HEK293 (cell line): Measurements from ENCODE around the gene KCNQ1.

Source experiments
- CTCF ChIA-PET: fragments of 350-600 bp; formaldehyde crosslinking; extraction: SDS; loops from one replicate; lab custom pipeline; 2021; ENCODE audit warnings: antibody characterized with exemption; lab: Yijun Ruan, JAX
- POLR2A ChIA-PET: fragments of 300-600 bp; formaldehyde crosslinking; extraction: SDS; loops from one replicate; lab custom pipeline; 2020; ENCODE audit warnings: antibody characterized with exemption, inconsistent platforms; lab: Yijun Ruan, JAX
- H3K27ac ChIP-seq: fragments of 200-500 bp; sonication (Bioruptor generic); 2 replicates; pipeline ENCODE4 v1.5.1; 2014; ENCODE audit warnings: low read depth, low read length, control low read depth, inconsistent platforms; ENCODE audit errors: extremely low read depth
- H3K36me3 ChIP-seq, 2 experiments: fragments of 200-500 bp in 1 of 2; sonication (Bioruptor generic) in 1 of 2; 1 replicate in 1 of 2; 2 replicates in 1 of 2; pipeline ENCODE4 v1.5.1; 2014 to 2017; ENCODE audit warnings: inconsistent platforms in 2 of 2, low read length in 2 of 2; ENCODE audit not compliant: control insufficient read depth in 2 of 2, insufficient read depth in 1 of 2
- H3K4me1 ChIP-seq: fragments of 200-500 bp; sonication (Bioruptor generic); 2 replicates; pipeline ENCODE4 v1.5.1; 2014; ENCODE audit warnings: mild to moderate bottlenecking, low read length, inconsistent platforms; ENCODE audit not compliant: control insufficient read depth, insufficient read depth
- H3K4me3 ChIP-seq: 2 replicates; pipeline ENCODE4 v1.5.1; 2011; ENCODE audit warnings: low read depth, mild to moderate bottlenecking, control low read depth, low read length, moderate library complexity
- H3K9me3 ChIP-seq: fragments of 200-500 bp; sonication (Bioruptor generic); 2 replicates; pipeline ENCODE4 v1.5.1; 2014; ENCODE audit warnings: low read depth, low read length, inconsistent platforms; ENCODE audit not compliant: control insufficient read depth, insufficient read depth
- SCRT2 ChIP-seq: fragments of 450-650 bp; formaldehyde crosslinking; IDR thresholded peaks from 2 replicates; pipeline ENCODE4 v1.5.1; 2016; ENCODE audit warnings: missing biosample characterization, missing genetic modification characterization
- SP3 ChIP-seq: fragments of 450-650 bp; formaldehyde crosslinking; IDR thresholded peaks from 2 replicates; pipeline ENCODE4 v1.5.1; 2016; ENCODE audit warnings: missing biosample characterization, missing genetic modification characterization
- SP7 ChIP-seq: fragments of 450-650 bp; formaldehyde crosslinking; IDR thresholded peaks from 2 replicates; pipeline ENCODE4 v1.5.1; 2016; ENCODE audit warnings: missing biosample characterization, missing genetic modification characterization
- ZBTB8A ChIP-seq: fragments of 450-650 bp; formaldehyde crosslinking; IDR thresholded peaks from 2 replicates; pipeline ENCODE4 v1.5.1; 2016; ENCODE audit warnings: missing biosample characterization, missing genetic modification characterization
- ZNF114 ChIP-seq: fragments of 450-650 bp; formaldehyde crosslinking; IDR thresholded peaks from 2 replicates; pipeline ENCODE4 v1.5.0; 2017; ENCODE audit warnings: missing biosample characterization, missing genetic modification characterization
- ZNF174 ChIP-seq: fragments of 450-650 bp; formaldehyde crosslinking; IDR thresholded peaks from 2 replicates; pipeline ENCODE4 v1.5.0; 2017; ENCODE audit warnings: missing biosample characterization, mild to moderate bottlenecking, missing genetic modification characterization
- ZNF211 ChIP-seq: fragments of 450-650 bp; formaldehyde crosslinking; IDR thresholded peaks from 2 replicates; pipeline ENCODE4 v1.5.1; 2016; ENCODE audit warnings: low read depth, missing biosample characterization, missing genetic modification characterization
- ZNF292 ChIP-seq: fragments of 450-650 bp; formaldehyde crosslinking; IDR thresholded peaks from 2 replicates; pipeline ENCODE4 v1.5.1; 2016; ENCODE audit warnings: low read depth, missing biosample characterization, missing genetic modification characterization, borderline replicate concordance
- ZNF302 ChIP-seq: fragments of 450-650 bp; formaldehyde crosslinking; IDR thresholded peaks from 2 replicates; pipeline ENCODE4 v1.5.1; 2016; ENCODE audit warnings: missing biosample characterization, missing genetic modification characterization, low read depth
- ZNF404 ChIP-seq: fragments of 450-650 bp; formaldehyde crosslinking; IDR thresholded peaks from 2 replicates; pipeline ENCODE4 v1.5.1; 2017; ENCODE audit warnings: missing biosample characterization, missing genetic modification characterization
- ZNF510 ChIP-seq: fragments of 450-650 bp; formaldehyde crosslinking; IDR thresholded peaks from 2 replicates; pipeline ENCODE4 v1.5.1; 2018; ENCODE audit warnings: mild to moderate bottlenecking, missing genetic modification characterization, missing biosample characterization; ENCODE audit not compliant: insufficient replicate concordance
- ZNF544 ChIP-seq: fragments of 450-650 bp; formaldehyde crosslinking; IDR thresholded peaks from 2 replicates; pipeline ENCODE4 v1.5.0; 2017; ENCODE audit warnings: missing biosample characterization, missing genetic modification characterization
- ZNF549 ChIP-seq: fragments of 450-650 bp; IDR thresholded peaks from 2 replicates; pipeline ENCODE4 v1.5.1; 2018; ENCODE audit warnings: missing biosample characterization, missing genetic modification characterization, mild to moderate bottlenecking, inconsistent platforms, moderate library complexity
- ZNF558 ChIP-seq: fragments of 450-650 bp; formaldehyde crosslinking; IDR thresholded peaks from 2 replicates; pipeline ENCODE4 v1.5.1; 2016; ENCODE audit warnings: missing biosample characterization, missing genetic modification characterization
- ZNF624 ChIP-seq: fragments of 450-650 bp; formaldehyde crosslinking; IDR thresholded peaks from 2 replicates; pipeline ENCODE4 v1.5.1; 2017; ENCODE audit warnings: missing biosample characterization, missing genetic modification characterization
- ZNF626 ChIP-seq: fragments of 450-650 bp; sonication (Bioruptor Pico); formaldehyde crosslinking; IDR thresholded peaks from 2 replicates; pipeline ENCODE4 v1.5.1; 2018; ENCODE audit warnings: missing biosample characterization, missing genetic modification characterization, inconsistent platforms
- ZNF658 ChIP-seq: fragments of 450-650 bp; formaldehyde crosslinking; IDR thresholded peaks from 2 replicates; pipeline ENCODE4; 2016; ENCODE audit warnings: missing biosample characterization, missing genetic modification characterization
- ZNF660 ChIP-seq: fragments of 450-650 bp; IDR thresholded peaks from 2 replicates; pipeline ENCODE4 v1.5.1; 2018; ENCODE audit warnings: missing biosample characterization, mild to moderate bottlenecking, missing genetic modification characterization
- ZNF837 ChIP-seq: fragments of 450-650 bp; formaldehyde crosslinking; IDR thresholded peaks from 2 replicates; pipeline ENCODE4 v1.5.1; 2016; ENCODE audit warnings: missing biosample characterization, missing genetic modification characterization
- ZNF843 ChIP-seq: fragments of 450-650 bp; formaldehyde crosslinking; IDR thresholded peaks from 2 replicates; pipeline ENCODE4 v1.5.1; 2016; ENCODE audit warnings: missing biosample characterization, missing genetic modification characterization
- TF ChIP-seq, protein P1 (sequence below): fragments of 450-650 bp; formaldehyde crosslinking; IDR thresholded peaks from 2 replicates; pipeline ENCODE4 v1.5.1; 2016; ENCODE audit warnings: missing biosample characterization, missing genetic modification characterization, borderline replicate concordance
- TF ChIP-seq, protein P2 (sequence below): IDR thresholded peaks from 2 replicates; pipeline ENCODE4 v1.6.1; 2011; ENCODE audit warnings: mild to moderate bottlenecking, low read depth, low read length, borderline replicate concordance
- TF ChIP-seq, protein P3 (sequence below): fragments of 450-650 bp; formaldehyde crosslinking; IDR thresholded peaks from 2 replicates; pipeline ENCODE4 v1.5.1; 2016; ENCODE audit warnings: missing biosample characterization, missing genetic modification characterization
- TF ChIP-seq, protein P4 (sequence below): fragments of 450-650 bp; formaldehyde crosslinking; IDR thresholded peaks from 2 replicates; pipeline ENCODE4 v1.5.1; 2017; ENCODE audit warnings: missing biosample characterization, missing genetic modification characterization

KCNQ1 gene

DNA sequence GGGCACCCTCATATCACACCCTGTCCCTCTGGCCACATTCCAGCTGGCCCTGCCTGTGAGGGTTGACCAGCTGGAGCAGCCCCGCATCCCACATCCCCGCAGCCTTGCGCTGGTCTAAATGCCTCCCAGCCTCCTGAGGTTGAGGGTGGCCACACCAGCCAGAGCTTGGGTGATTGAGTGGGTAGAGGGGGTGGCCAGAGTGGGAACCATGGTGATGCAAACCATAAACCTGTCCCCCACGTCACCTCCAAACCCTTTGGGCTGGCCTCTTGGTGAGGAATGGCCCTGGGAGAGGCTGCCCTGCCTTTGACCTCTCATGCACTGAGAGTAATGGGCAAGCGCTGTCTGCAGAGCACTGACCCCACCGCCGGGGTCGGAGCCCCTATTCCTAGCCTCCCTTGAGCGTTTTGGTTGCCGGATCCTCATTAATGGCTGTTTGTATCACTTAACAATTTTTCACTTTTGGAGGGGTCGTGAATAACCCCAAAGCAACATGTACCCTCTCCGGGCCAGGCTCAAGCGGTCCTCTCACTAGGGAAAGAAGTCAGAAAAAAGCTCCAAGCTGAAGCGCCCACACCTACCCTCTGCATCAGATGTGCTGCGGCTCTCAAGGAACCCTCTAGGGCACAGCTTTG is 271.0 kb downstream of the KCNQ1 start:
- no peaks in the 10 kb centered on the region for H3K36me3 ChIP-seq
- TF ChIP-seq ZNF549 (tag by site-specific recombination): no peak
- no peak for TF ChIP-seq ZNF544
- TF ChIP-seq, protein P1, sequence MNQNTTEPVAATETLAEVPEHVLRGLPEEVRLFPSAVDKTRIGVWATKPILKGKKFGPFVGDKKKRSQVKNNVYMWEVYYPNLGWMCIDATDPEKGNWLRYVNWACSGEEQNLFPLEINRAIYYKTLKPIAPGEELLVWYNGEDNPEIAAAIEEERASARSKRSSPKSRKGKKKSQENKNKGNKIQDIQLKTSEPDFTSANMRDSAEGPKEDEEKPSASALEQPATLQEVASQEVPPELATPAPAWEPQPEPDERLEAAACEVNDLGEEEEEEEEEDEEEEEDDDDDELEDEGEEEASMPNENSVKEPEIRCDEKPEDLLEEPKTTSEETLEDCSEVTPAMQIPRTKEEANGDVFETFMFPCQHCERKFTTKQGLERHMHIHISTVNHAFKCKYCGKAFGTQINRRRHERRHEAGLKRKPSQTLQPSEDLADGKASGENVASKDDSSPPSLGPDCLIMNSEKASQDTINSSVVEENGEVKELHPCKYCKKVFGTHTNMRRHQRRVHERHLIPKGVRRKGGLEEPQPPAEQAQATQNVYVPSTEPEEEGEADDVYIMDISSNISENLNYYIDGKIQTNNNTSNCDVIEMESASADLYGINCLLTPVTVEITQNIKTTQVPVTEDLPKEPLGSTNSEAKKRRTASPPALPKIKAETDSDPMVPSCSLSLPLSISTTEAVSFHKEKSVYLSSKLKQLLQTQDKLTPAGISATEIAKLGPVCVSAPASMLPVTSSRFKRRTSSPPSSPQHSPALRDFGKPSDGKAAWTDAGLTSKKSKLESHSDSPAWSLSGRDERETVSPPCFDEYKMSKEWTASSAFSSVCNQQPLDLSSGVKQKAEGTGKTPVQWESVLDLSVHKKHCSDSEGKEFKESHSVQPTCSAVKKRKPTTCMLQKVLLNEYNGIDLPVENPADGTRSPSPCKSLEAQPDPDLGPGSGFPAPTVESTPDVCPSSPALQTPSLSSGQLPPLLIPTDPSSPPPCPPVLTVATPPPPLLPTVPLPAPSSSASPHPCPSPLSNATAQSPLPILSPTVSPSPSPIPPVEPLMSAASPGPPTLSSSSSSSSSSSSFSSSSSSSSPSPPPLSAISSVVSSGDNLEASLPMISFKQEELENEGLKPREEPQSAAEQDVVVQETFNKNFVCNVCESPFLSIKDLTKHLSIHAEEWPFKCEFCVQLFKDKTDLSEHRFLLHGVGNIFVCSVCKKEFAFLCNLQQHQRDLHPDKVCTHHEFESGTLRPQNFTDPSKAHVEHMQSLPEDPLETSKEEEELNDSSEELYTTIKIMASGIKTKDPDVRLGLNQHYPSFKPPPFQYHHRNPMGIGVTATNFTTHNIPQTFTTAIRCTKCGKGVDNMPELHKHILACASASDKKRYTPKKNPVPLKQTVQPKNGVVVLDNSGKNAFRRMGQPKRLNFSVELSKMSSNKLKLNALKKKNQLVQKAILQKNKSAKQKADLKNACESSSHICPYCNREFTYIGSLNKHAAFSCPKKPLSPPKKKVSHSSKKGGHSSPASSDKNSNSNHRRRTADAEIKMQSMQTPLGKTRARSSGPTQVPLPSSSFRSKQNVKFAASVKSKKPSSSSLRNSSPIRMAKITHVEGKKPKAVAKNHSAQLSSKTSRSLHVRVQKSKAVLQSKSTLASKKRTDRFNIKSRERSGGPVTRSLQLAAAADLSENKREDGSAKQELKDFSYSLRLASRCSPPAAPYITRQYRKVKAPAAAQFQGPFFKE (tag by site-specific recombination): no peak
- no peak for TF ChIP-seq ZNF837 (tag by site-specific recombination)
- no peak for TF ChIP-seq ZNF211 (tag by site-specific recombination)
- TF ChIP-seq ZNF843 (tag by site-specific recombination): no peak
- TF ChIP-seq ZBTB8A (tag by site-specific recombination): no peak
- TF ChIP-seq SP3 (tag by site-specific recombination): no peak
- no peak for TF ChIP-seq ZNF114 (tag by site-specific recombination)
- TF ChIP-seq, protein P2, sequence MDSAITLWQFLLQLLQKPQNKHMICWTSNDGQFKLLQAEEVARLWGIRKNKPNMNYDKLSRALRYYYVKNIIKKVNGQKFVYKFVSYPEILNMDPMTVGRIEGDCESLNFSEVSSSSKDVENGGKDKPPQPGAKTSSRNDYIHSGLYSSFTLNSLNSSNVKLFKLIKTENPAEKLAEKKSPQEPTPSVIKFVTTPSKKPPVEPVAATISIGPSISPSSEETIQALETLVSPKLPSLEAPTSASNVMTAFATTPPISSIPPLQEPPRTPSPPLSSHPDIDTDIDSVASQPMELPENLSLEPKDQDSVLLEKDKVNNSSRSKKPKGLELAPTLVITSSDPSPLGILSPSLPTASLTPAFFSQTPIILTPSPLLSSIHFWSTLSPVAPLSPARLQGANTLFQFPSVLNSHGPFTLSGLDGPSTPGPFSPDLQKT: no peak
- no peak for TF ChIP-seq ZNF558 (tag by site-specific recombination)
- no peak overlapping the region for H3K27ac ChIP-seq
- H3K9me3 ChIP-seq: no peaks in the 10 kb centered on the region
- no peaks in the 10 kb centered on the region for H3K4me1 ChIP-seq
- no peak overlapping the region for H3K4me3 ChIP-seq
- ChIA-PET CTCF (no interaction called here), POLR2A (interaction anchor here (0.9 kb wide), 1 partner anchor 16 kb away, joined by 3 read pairs; the partner anchor contains the start of gene KCNQ1OT1)

DNA sequence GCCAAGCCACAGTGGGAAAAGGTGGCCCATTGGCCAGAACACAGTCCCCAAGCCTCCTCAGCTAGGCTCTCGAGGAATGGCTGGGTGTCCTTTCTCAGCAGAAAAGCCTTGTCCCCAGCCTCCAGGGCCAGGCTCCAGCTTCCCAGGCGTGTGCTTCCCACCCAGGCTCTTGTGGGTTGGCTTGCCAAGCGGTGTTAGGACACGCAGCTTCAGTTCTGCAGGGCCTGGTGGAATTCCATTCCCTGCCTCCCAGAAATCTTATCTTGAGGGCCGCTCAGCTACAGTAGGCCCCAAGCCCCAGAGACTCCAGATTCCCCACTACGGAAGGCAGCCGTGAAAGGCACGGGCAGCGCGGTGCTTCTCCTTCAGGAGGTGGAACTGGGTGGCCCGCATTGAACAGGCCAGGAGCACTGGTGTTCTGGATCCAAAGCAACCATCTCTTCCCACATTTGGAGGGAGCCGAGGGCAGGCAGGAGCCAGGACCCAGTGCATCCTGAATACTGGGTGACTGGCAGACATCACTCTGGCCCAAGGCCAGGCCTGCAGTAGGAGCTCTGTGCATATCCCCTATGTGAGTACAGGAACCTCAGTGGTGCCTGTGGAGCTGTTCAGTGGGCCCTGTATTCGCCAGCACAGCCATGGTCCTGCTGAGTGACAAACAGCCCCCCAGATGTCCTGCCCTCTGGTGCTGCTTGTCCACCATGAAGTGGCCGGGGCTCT is 271.7 kb downstream of the KCNQ1 start:
- no peaks in the 10 kb centered on the region for H3K9me3 ChIP-seq
- no peaks in the 10 kb centered on the region for H3K36me3 ChIP-seq
- ChIA-PET CTCF (interaction anchor here (1.3 kb wide), 1 partner anchor 183 kb away, joined by 3 read pairs; no protein-coding TSS in a partner anchor), POLR2A (no interaction called here)
- H3K4me1 ChIP-seq: no peaks in the 10 kb centered on the region
- no peak overlapping the region for H3K4me3 ChIP-seq
- H3K27ac ChIP-seq: no peak overlapping the region
- no peak for TF ChIP-seq ZNF658 (tag by site-specific recombination)
- TF ChIP-seq ZNF292: no peak
- TF ChIP-seq, protein P3, sequence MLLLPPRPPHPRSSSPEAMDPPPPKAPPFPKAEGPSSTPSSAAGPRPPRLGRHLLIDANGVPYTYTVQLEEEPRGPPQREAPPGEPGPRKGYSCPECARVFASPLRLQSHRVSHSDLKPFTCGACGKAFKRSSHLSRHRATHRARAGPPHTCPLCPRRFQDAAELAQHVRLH (tag by site-specific recombination): no peak
- TF ChIP-seq ZBTB8A (tag by site-specific recombination): no peak
- TF ChIP-seq ZNF404 (tag by site-specific recombination): no peak
- TF ChIP-seq SP7: no peak
- no peak for TF ChIP-seq ZNF626 (tag by site-specific recombination)
- TF ChIP-seq ZNF510 (tag by site-specific recombination): no peak
- no peak for TF ChIP-seq ZNF174 (tag by site-specific recombination)
- TF ChIP-seq ZNF660 (tag by site-specific recombination): no peak
- TF ChIP-seq SCRT2: no peak
- TF ChIP-seq ZNF624 (tag by site-specific recombination): no peak
- TF ChIP-seq ZNF302: no peak
- TF ChIP-seq, protein P4, sequence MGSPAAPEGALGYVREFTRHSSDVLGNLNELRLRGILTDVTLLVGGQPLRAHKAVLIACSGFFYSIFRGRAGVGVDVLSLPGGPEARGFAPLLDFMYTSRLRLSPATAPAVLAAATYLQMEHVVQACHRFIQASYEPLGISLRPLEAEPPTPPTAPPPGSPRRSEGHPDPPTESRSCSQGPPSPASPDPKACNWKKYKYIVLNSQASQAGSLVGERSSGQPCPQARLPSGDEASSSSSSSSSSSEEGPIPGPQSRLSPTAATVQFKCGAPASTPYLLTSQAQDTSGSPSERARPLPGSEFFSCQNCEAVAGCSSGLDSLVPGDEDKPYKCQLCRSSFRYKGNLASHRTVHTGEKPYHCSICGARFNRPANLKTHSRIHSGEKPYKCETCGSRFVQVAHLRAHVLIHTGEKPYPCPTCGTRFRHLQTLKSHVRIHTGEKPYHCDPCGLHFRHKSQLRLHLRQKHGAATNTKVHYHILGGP: no peak
